Ectodermal cell (in vitro differentiated cells): ENCODE data around the gene NME9.

Source experiments
- H3K27ac ChIP-seq: 2 replicates; pipeline ENCODE4 v1.7.0; 2013; ENCODE audit warnings: mild to moderate bottlenecking, low read depth, low read length; ENCODE audit not compliant: insufficient read depth, poor library complexity, severe bottlenecking
- H3K27me3 ChIP-seq: 2 replicates; pipeline ENCODE4 v1.7.0; 2013; ENCODE audit warnings: mild to moderate bottlenecking, low read length; ENCODE audit not compliant: insufficient read depth, control insufficient read depth, poor library complexity, severe bottlenecking
- H3K36me3 ChIP-seq: one replicate; pipeline ENCODE4 v1.7.0; 2013; ENCODE audit warnings: low read length; ENCODE audit not compliant: control insufficient read depth, insufficient read depth
- H3K4me1 ChIP-seq: one replicate; pipeline ENCODE4 v1.7.0; 2013; ENCODE audit warnings: low read length; ENCODE audit not compliant: control insufficient read depth, insufficient read depth
- H3K4me3 ChIP-seq: 2 replicates; pipeline ENCODE4 v1.7.0; 2013; ENCODE audit warnings: low read depth, low read length, control low read depth; ENCODE audit not compliant: insufficient read depth
- H3K9me3 ChIP-seq: 2 replicates; pipeline ENCODE4 v1.7.0; 2013; ENCODE audit warnings: mild to moderate bottlenecking, low read length, moderate library complexity; ENCODE audit not compliant: control insufficient read depth
- WGBS, 2 experiments: methylation state at CpG; one replicate each; pipeline ENCODE4 v1.1.7; 2013; ENCODE audit warnings: missing lambda C conversion rate in 2 of 2; 5-methylcytosine and 5-hydroxymethylcytosine counted together

Gene NME9

DNA sequence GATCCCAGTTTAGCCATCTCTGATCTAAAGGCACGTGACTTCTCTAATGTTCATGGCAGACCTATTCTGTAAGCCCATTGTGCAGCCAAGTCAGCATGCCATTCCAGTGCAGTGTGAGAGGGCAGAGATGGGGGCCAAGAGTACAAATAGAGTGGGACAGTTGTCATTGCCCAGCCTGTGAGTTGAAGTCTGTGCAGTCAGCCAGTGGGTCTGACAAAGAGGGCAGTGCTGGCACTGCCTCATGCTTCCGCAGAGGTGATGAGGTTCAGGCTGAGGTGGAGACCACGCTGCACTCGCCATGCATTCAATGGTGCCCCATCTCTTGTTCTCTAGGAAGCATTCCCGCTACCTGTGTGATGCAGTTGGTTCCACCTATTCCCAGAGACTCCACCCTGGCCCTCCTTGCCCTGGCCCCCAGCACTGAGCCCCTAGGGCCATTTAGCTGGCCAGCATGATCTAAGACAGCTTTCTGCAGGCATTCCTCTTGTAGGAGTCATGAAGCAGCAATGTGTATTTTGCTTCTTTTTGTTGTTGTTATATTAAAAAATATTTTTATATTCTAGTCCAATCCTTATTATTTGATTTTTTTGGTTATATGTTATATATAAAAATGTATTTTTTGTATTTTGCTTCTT is 22.4 kb upstream of the NME9 start:
- 94 to 96% methylated on average over 5 of the region's 5 CpGs for WGBS, 2 experiments
- H3K4me3 ChIP-seq, result no peak overlapping the region

DNA sequence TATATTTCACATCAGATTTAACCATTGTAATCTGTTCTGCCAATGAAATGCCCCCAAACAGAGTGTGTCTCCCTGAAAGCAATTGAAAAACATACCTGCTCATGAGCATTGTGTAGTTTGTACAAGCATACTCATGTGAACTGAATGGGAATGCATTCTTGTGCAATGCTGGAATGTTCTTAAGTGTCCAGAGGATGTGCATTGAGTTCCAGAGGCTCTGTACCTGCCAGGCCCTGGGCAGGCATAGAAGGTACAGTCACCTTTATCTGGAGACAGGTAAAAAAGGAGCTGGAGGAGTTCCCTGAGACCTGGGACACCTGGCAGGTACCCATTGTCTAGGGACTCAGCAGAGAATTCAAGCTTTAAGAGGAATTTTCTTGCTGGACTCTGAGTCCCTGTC is 21.5 kb upstream of the NME9 start:
- Histone ChIP-seq H3K4me3 (no peak overlapping the region), H3K36me3 (no peaks in the 10 kb centered on the region), H3K9me3 (no peaks in the 10 kb centered on the region), H3K4me1 (no peaks in the 10 kb centered on the region), H3K27me3 (peaks cover 5% of the 10 kb centered on the region), H3K27ac (no peak overlapping the region)

More for the DNA sequence above, 22.4 kb upstream of the NME9 start:
- peaks cover 4% of the 10 kb centered on the region for H3K27me3 ChIP-seq
- no peaks in the 10 kb centered on the region for H3K36me3 ChIP-seq
- peaks cover 7% of the 10 kb centered on the region for H3K4me1 ChIP-seq
- no peak overlapping the region for H3K27ac ChIP-seq
- no peaks in the 10 kb centered on the region for H3K9me3 ChIP-seq

GRCh38 chr3:138349926-138350665 is 20.4 kb upstream of the NME9 start:
- H3K4me1 ChIP-seq, result no peaks in the 10 kb centered on the region
- no peak overlapping the region for H3K4me3 ChIP-seq
- no peaks in the 10 kb centered on the region for H3K36me3 ChIP-seq
- no peak overlapping the region for H3K27ac ChIP-seq
- peaks cover 5% of the 10 kb centered on the region for H3K27me3 ChIP-seq
- H3K9me3 ChIP-seq, result no peaks in the 10 kb centered on the region
- WGBS, 2 experiments, result 80 to 86% methylated on average over 15 of the region's 15 CpGs

DNA sequence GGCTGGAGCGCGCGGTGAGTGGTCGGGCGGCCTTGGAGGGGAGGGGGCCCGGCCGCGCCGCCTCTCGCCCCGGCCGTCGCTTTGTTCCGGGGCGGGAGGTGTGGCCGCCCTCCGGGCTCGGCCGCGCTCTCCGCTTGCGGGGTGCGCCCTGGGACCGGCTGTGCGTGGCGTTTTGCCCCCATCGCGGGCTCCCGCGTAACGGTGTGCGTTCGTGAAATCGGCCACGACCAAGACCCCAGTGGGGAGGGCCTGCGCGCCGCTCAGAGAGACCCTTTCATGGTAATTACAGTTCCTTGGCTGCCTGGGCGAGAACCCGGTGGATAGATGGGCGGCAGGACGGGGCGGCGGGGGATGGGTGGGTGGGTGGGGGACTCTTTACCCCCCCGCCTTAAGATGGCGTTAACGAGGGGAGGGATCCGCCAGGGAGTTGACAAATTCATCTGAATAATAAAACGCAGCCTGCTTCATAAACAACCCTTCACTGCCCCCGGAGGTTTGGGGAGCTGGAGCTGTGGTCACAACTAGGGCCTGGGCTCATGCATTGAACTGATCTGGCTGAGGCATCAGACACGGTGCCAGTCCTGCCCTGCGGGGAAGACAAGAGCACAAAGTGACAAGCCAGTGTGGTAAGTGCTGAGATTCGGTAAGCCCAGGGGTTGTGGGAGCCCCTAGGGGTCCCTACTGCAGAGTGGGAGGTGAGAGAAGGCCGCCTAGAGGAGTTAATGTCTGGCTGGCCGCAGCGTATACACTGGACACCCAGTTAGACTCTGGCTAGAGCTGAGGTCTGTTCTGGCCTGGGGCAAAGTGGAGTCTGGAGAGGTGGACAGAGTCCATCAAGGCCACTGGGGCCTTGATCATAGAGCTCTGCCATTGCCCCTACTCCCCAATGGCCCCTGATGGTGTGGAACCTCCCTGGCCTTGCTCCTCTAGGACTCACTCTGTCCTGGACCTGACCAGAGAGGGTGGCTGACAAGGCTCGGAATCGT is 19.4 kb upstream of the NME9 start:
- no peaks in the 10 kb centered on the region for H3K36me3 ChIP-seq
- H3K27ac ChIP-seq, result peak overlapping the region; percentile 71
- 10% methylated on average over 52 of the region's 58 CpGs for WGBS, 2 experiments
- H3K9me3 ChIP-seq, result no peaks in the 10 kb centered on the region
- peak overlapping the region; percentile 68 for H3K4me3 ChIP-seq
- no peaks in the 10 kb centered on the region for H3K4me1 ChIP-seq
- H3K27me3 ChIP-seq, result peaks cover 5% of the 10 kb centered on the region

- H3K4me1 ChIP-seq, result no peaks in the 10 kb centered on the region
- H3K36me3 ChIP-seq, result no peaks in the 10 kb centered on the region
- WGBS, 2 experiments, result 1% methylated on average over 93 of the region's 93 CpGs
- peaks cover 5% of the 10 kb centered on the region for H3K27me3 ChIP-seq
- H3K27ac ChIP-seq, result peak within 1 kb of the TSS; percentile 71
- no peaks in the 10 kb centered on the region for H3K9me3 ChIP-seq
- H3K4me3 ChIP-seq, result peak within 1 kb of the TSS; percentile 68
These were observed 18.5 kb upstream of the NME9 start, which contains the start of gene MRAS for GRCh38 chr3:138347960-138348753. TSS of gene MRAS (plus strand) at chr3:138348579. CDS start at chr3:138372884, 24,305 bp downstream.

DNA sequence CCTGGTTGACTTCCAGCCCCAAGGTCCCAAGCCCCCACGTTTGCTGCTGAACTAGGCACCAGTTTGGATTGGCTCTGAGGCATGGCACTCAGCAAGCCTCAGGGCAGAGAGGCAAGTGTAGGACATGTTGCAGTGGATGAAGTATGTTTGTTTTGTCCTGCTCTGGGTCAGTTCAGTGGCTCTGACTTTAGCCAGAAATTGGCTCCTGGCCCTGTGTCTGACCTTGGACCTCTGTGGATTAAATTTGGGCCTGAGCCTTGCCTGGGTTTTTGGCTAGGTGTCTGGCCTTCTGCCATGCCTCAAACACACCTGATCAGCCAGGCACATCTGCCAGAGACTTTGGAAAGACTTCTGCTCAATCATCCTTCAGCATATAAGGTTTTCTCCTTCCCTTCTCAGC is 15.1 kb upstream of the NME9 start:
- Histone ChIP-seq H3K36me3 (no peaks in the 10 kb centered on the region), H3K4me3 (no peak overlapping the region), H3K27ac (no peak overlapping the region), H3K27me3 (peaks cover 5% of the 10 kb centered on the region), H3K9me3 (no peaks in the 10 kb centered on the region), H3K4me1 (no peaks in the 10 kb centered on the region)
- 83 to 94% methylated on average over 1 of the region's 1 CpG for WGBS, 2 experiments

GRCh38 chr3:138340511-138340910 is 10.9 kb upstream of the NME9 start:
- H3K36me3 ChIP-seq, result no peaks in the 10 kb centered on the region
- H3K27ac ChIP-seq, result no peak overlapping the region
- no peak overlapping the region for H3K4me3 ChIP-seq
- WGBS, 2 experiments, result 92 to 98% methylated on average over 5 of the region's 5 CpGs
- no peaks in the 10 kb centered on the region for H3K4me1 ChIP-seq
- no peaks in the 10 kb centered on the region for H3K9me3 ChIP-seq
- no peaks in the 10 kb centered on the region for H3K27me3 ChIP-seq

DNA sequence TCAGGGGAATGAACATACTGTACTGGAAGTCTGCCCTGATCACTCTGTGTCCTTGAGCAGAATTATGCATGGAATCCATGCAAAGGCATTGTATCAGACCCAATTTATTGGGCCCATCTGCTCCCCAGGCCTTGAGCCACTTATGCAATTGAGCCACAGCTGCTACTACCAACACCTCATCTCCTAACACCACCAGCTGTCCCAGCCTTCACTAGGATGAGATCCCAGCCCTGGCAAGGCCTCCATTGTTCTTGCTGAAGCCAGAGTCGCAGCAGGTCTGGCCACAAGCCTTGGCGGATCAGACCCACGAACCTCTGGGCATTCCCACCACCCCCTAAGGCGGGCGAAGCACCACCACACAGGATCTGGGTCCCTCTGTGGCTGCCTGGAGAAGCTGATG is 9.2 kb upstream of the NME9 start:
- Histone ChIP-seq H3K27ac (no peak overlapping the region), H3K4me3 (no peak overlapping the region), H3K9me3 (no peaks in the 10 kb centered on the region), H3K36me3 (no peaks in the 10 kb centered on the region), H3K4me1 (no peaks in the 10 kb centered on the region), H3K27me3 (no peaks in the 10 kb centered on the region)
- 90% methylated on average over 4 to 5 of the region's 5 CpGs for WGBS, 2 experiments

DNA sequence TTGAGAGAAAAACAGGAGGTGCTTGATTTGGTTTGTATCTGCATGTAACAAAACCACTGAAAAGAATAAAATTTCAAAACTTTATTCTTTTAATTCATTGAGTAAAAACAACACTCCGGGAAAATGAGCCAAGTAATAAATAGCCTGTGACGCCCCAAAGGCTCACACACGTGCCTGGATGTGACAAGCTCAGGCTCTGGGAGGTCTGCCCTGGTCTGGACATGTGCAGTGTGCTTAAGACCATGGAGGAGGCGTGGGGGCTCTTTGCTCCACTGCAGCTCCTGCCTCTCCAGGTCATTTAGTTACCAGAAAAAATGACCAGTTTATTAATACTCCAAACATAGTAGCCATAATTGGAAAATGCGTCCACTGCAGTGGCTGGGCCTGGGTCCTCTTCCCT is 8.6 kb upstream of the NME9 start:
- WGBS, 2 experiments, result 91% methylated on average over 5 of the region's 5 CpGs

More for the DNA sequence above, 8.6 kb upstream of the NME9 start:
- H3K9me3 ChIP-seq, result no peaks in the 10 kb centered on the region
- no peaks in the 10 kb centered on the region for H3K36me3 ChIP-seq
- no peaks in the 10 kb centered on the region for H3K27me3 ChIP-seq
- no peaks in the 10 kb centered on the region for H3K4me1 ChIP-seq
- no peak overlapping the region for H3K27ac ChIP-seq
- no peak overlapping the region for H3K4me3 ChIP-seq
